Breast epithelium (tissue), 3 donors: ENCODE results near the gene CNTNAP1.

ENCODE experiments used
- CTCF ChIP-seq, 3 donors: fragments of 450-650 bp; IDR thresholded peaks; one replicate each; pipeline ENCODE4 v1.5.1; 2016 to 2017; ENCODE audit warnings: antibody characterized with exemption in 3 of 3, mild to moderate bottlenecking in 3 of 3, moderate library complexity in 3 of 3
- POLR2A ChIP-seq: fragments of 450-650 bp; IDR thresholded peaks from one replicate; pipeline ENCODE4 v1.6.1; 2016; ENCODE audit warnings: antibody characterized with exemption, mild to moderate bottlenecking, moderate library complexity
- POLR2AphosphoS5 ChIP-seq, 3 donors: sonication (generic); formaldehyde crosslinking; IDR thresholded peaks; one replicate each; pipeline ENCODE4 v1.6.1; 2017; ENCODE audit warnings: antibody characterized with exemption in 3 of 3

- no peak for TF ChIP-seq POLR2A
- no peak for TF ChIP-seq CTCF (IDR thresholded peaks at IDR 0.05)
- TF ChIP-seq POLR2AphosphoS5 (IDR thresholded peaks at IDR 0.05) = no peak
These were observed 26.3 kb downstream of the CNTNAP1 start for GRCh38 chr17:42708588-42708987.
